NCI-H460 (cell line): ENCODE results near the gene CD1B. TPM values are rescaled to one million over a fixed set of nuclear protein-coding genes. Genes with fewer than 3 reads are reported as not detected.
"Not testable (repeated sequence)": the region's sequence is repeated elsewhere in the genome, so short reads cannot be mapped to it uniquely, and the experiment has no call there.

Source experiments
- DNase-seq: peaks from one replicate; pipeline ENCODE4 v3.0.0-alpha.2; 2016; ENCODE audit warnings: low read depth; ENCODE audit errors: extremely low read depth
- polyA plus RNA-seq: library from polyadenylated mRNA; depleted of rRNA; stranded (reverse); fragments of >200 nt; gene quantifications from 2 replicates; pipeline ENCODE4 v1.2.3, GENCODE V29; 2014; cell fraction: nucleus; rRNA removed
- total RNA-seq: library from RNA; depleted of rRNA; stranded (reverse); fragments of >200 nt; shearing (Covaris generic); gene quantifications from 2 replicates; pipeline ENCODE4 v1.2.3, GENCODE V29; 2014; rRNA removed

The CD1B gene
- not detected in 2 replicates for total RNA-seq
- polyA plus RNA-seq = not detected in 2 replicates

DNA sequence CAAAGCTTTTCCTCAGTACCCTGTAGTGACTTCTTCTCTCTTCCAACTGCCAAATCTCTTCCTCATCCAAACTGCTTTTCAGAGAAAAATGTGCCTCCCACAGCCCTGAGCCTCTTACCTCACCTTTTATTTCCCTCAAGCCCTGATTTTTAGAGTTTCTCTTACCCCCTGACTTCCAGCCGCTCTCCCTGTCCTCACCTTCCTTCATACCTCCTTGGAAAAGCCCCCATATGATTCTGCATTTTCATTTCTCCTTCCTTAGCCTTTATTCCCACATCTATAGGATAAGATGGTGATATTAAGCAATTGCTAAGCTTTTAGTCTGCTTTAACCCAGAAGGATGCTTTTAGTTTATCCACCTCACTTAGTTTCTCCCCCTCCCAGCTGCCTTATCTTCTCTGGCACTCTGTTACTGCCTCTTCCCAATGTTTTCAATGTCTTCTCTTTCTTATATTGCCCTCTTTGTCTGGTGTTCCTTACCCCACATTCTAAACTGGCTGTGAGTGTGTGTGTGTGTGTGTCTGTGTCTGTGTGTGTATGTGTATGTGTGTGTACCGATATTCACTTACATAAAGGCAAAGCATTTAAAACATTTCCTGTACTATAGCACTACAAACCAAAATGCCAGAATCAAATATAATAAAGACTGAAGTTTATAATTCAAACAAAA lies at the start of gene CD1B:
TSS of gene CD1B (minus strand) at position 51 of the 670 bp plus-strand sequence. CDS start 108 bp downstream, outside the sequence.
- DNase-seq = no peak

GRCh38 chr1:158374860-158375259 lies 43.5 kb upstream of the CD1B start:
- DNase-seq = no peak

- DNase-seq = not testable (repeated sequence)
Observed at GRCh38 chr1:158374101-158374500, 42.8 kb upstream of the CD1B start.

GRCh38 chr1:158371188-158371953 lies 40.0 kb upstream of the CD1B start:
- DNase-seq = no peak

DNA sequence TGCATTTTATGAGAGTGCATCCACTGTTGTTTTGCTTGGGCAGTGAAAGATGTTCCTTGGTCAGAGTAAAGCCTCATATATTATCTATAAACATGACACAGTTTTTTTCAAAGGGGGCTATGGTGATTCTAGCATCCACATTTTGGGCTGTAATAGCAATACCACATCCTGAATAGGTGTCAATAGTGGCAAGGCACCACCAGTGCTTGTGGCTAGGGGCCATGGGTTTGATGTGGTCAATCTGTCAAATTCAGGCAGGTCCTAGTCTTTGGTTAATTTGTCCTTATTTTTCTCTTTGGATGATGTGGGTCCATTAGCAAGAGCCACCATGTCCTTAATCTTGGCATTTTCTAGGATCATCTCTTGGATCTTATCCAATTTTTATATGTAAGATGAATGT lies 35.5 kb upstream of the CD1B start:
- no peak for DNase-seq

DNA sequence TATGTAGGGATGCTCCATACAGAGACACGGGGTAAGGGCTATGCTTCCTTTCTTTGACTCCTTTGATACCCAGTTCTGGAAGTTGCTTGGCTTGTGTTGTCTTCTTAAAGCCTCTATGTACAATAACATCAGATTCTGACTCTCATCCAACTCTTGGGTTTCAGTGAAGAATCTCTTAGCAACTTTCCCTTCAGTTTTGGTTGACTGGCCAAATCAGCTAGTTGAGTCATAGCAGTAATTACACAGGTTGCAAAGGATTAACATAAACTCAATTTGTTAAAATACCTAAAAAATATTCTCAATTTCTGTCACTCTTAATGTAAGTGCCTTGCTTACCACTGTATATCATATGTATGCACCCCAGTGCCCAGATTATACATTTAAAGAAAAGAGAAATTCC lies 31.6 kb upstream of the CD1B start:
- no peak for DNase-seq

DNA sequence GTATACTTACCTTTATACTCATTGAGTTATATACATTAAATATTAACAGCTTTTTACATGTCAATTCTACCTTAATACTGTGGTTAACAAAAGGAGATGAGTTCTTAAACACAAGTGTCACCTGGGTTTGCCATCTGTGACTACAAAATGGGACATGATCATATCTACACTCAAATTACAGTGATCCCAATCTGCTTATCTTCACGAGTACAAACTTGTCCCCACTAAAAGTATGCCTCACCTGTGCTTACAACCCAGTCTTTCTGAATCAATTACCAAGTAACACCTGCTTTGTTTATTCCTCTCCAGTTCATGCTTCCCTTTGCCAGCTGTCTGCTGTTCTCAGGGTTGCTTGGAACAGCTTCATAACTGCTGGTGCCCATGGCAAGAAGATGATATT lies 31.2 kb upstream of the CD1B start:
- no peak for DNase-seq

DNA sequence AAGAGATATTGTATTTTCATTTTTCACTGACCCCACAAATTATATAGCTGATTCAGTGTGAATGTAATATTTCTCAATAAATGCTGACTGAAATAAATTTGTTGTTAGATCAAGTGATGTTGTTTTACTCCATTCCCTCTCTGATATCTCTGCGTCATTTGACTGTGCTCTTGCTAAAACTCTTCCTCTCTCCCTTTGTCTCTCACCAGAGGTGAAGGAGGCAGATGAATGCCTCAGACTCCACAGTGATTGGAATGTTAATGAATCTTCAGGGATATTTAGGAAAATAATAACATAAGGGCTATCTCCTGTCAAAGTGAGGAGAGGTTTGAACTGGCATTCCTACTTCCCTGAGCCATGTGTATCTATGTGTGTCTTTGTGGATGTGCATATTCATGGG lies 26.1 kb upstream of the CD1B start:
- DNase-seq = no peak

- no peak for DNase-seq
Observed at GRCh38 chr1:158356616-158357015, 25.3 kb upstream of the CD1B start.

DNA sequence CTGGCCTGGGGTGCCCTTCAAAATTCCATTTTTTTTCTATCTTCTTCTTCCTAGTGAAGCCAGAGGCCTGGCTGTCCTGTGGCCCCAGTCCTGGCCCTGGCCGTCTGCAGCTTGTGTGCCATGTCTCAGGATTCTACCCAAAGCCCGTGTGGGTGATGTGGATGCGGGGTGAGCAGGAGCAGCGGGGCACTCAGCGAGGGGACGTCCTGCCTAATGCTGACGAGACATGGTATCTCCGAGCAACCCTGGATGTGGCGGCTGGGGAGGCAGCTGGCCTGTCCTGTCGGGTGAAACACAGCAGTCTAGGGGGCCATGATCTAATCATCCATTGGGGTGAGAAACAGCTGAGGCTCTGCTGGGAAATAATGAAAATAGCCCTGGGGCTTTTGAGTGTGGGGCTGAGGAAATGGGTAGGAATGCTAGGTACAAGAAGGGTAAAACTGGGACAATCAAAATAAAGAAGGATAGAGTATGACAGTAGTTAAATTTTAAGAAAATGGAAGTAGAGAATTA lies 24.5 kb upstream of the CD1B start:
- no peak for DNase-seq

GRCh38 chr1:158354255-158354654 lies 22.9 kb upstream of the CD1B start:
- DNase-seq = no peak

DNA sequence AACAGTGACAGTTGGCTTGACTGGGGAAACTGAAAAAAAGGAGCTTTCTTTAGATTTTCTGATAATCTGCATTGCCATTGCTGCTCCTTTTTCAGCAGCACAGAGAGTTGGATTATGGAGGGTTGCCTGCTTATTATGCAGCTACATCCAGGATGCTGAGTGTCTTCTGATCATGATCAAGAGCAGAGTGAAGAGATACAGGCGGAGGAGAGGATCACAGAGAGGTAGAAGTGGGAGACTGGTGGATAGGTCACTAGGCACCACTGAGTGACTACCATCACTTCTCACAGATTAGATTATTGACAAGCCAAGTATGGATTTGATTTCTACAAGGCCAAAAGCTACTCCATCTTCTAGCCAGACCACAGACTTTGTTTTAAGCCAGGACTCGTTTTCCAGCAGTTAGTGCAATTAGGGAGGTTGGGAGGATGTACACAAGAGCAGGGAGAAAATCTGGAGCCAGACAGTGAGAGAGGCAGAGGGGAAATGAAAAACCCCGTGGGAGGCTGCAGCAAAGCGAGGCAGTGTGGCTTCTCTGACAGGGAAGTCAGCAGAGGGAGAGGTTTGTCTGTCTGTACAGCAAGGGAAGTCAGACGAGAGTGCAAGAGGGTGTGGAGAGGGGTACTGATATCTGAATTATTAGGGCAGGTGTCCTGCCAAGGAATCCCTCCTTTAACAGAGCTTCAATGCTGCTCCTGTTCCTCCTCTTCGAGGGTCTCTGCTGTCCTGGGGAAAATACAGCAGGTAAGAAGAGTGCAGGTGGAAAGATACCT lies 22.2 kb upstream of the CD1B start, which contains the start of gene CD1E:
TSS of gene CD1E (plus strand) at position 592 of the 773 bp plus-strand sequence. CDS start at position 687, 95 bp downstream.
- no peak for DNase-seq

- DNase-seq = not testable (repeated sequence)
Observed at GRCh38 chr1:158348946-158349345, 17.6 kb upstream of the CD1B start.

- not testable (repeated sequence) for DNase-seq
Observed at GRCh38 chr1:158336413-158336812, 5.1 kb upstream of the CD1B start.

GRCh38 chr1:158335213-158335532 lies 3.8 kb upstream of the CD1B start:
- DNase-seq = no peak

GRCh38 chr1:158334526-158335212 lies 3.3 kb upstream of the CD1B start:
- DNase-seq = no peak

DNA sequence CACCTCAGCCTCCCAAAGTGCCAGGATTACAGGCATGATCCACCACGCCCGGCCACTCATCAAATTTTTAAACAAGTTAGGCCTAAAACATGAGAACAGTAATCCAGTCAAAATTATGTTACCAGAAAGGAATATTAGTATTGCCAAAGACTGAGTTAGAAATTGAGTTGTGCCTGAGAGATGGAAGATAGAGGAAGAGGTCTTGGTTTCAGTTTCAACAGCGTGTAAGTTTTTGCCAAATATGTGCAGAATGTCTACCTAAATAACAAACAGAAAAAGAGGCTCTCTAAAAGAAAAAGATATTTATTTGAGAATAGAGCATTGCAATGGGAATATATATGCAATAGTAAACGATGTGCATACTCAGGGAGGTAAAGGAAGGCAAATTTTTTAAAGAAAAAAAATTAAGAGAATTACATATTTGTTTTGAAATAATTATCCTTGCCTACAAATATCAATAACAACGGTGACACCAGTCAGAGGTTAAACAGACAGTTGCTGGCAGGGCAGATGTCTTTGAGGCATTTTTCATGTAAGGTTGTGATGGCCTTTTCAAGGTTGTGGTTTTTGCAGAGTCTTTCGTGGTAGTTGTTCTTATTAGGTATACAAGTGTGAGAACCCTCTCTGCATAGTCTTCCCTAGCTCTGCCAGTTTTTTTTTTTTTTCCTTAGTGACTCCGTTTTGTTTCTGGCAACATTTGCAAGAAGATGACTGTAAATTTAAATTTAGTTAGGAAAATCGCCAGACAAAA lies 2.2 kb upstream of the CD1B start:
- no peak for DNase-seq

- DNase-seq = no peak
Observed at GRCh38 chr1:158331106-158331425, 265 bp downstream of the CD1B start.

GRCh38 chr1:158330391-158331105 lies 783 bp downstream of the CD1B start:
- no peak for DNase-seq
